Neural cell (in vitro differentiated cells): ENCODE results near the gene TNRC6C. TPM values are rescaled to one million over a fixed set of nuclear protein-coding genes. Genes with fewer than 3 reads are reported as not detected.

Experiments
- H2AFZ ChIP-seq: fragments of 200-600, 300-800 bp; sonication (generic), shearing (Covaris generic); 2 replicates; pipeline ENCODE4 v1.6.0; 2014; ENCODE audit warnings: low read depth, mild to moderate bottlenecking, antibody characterized with exemption, low read length, moderate library complexity
- H3F3A ChIP-seq: fragments of 200-600 bp; shearing (Covaris generic); 2 replicates; pipeline ENCODE4 v1.6.1; 2016; ENCODE audit warnings: mild to moderate bottlenecking, moderate library complexity, mixed read lengths, antibody characterized with exemption, low read length; ENCODE audit not compliant: insufficient read depth, poor library complexity, severe bottlenecking
- H3K27ac ChIP-seq: fragments of 200-600, 300-800 bp; sonication (generic), shearing (Covaris generic); 2 replicates; pipeline ENCODE4 v1.5.1; 2014; ENCODE audit warnings: mild to moderate bottlenecking, low read length, moderate library complexity
- H3K27me3 ChIP-seq: fragments of 300-800, 200-600 bp; sonication (generic), shearing (Covaris generic); 2 replicates; pipeline ENCODE4 v1.6.0; 2014; ENCODE audit warnings: mild to moderate bottlenecking, low read depth, low read length, moderate library complexity; ENCODE audit not compliant: insufficient read depth
- H3K36me3 ChIP-seq: fragments of 300-800, 200-600 bp; sonication (generic), shearing (Covaris generic); 2 replicates; pipeline ENCODE4 v1.5.1; 2014; ENCODE audit warnings: mild to moderate bottlenecking, antibody characterized with exemption, low read length, moderate library complexity; ENCODE audit not compliant: insufficient read depth
- H3K4me2 ChIP-seq: fragments of 300-800, 200-600 bp; sonication (generic), shearing (Covaris generic); 2 replicates; pipeline ENCODE4 v1.6.0; 2014; ENCODE audit warnings: mild to moderate bottlenecking, low read length
- H3K4me3 ChIP-seq: fragments of 300-800, 200-600 bp; sonication (generic), shearing (Covaris generic); 2 replicates; pipeline ENCODE4 v1.5.1; 2014; ENCODE audit warnings: mild to moderate bottlenecking, low read length, moderate library complexity
- H3K79me2 ChIP-seq: fragments of 200-600 bp; shearing (Covaris generic); replicated peaks from 2 replicates; pipeline ENCODE4 v1.6.0; 2014; ENCODE audit warnings: mild to moderate bottlenecking, low read length, moderate library complexity; ENCODE audit not compliant: insufficient read depth
- H3K9ac ChIP-seq: fragments of 300-800, 200-600 bp; sonication (generic), shearing (Covaris generic); 2 replicates; pipeline ENCODE4 v1.6.1; 2016; ENCODE audit warnings: mild to moderate bottlenecking, low read length, mixed read lengths
- H3K9me2 ChIP-seq: fragments of 200-600 bp; shearing (Covaris generic); 2 replicates; pipeline ENCODE4 v1.6.1; 2016; ENCODE audit warnings: mild to moderate bottlenecking, low read length, mixed read lengths; ENCODE audit not compliant: insufficient read depth
- H3K9me3 ChIP-seq: fragments of 200-600, 300-800 bp; sonication (generic), shearing (Covaris generic); 2 replicates; pipeline ENCODE4 v1.6.1; 2016; ENCODE audit warnings: mild to moderate bottlenecking, mixed run types, low read length, moderate library complexity, mixed read lengths
- H4K20me1 ChIP-seq: fragments of 200-600 bp; shearing (Covaris generic); 2 replicates; pipeline ENCODE4 v1.6.1; 2016; ENCODE audit warnings: mild to moderate bottlenecking, mixed run types; ENCODE audit not compliant: insufficient read depth
- EP300 ChIP-seq: fragments of 450-650 bp; conservative IDR thresholded peaks from 2 replicates; pipeline ENCODE4 v1.6.1; 2014; ENCODE audit warnings: antibody characterized with exemption, mild to moderate bottlenecking, moderate library complexity; ENCODE audit not compliant: poor library complexity, severe bottlenecking
- EZH2 ChIP-seq: fragments of 200-600, 300-800 bp; shearing (Covaris generic), sonication (generic); IDR thresholded peaks from 2 replicates; pipeline ENCODE4 v1.6.1; 2014; ENCODE audit warnings: antibody characterized with exemption, low read length, borderline replicate concordance, mild to moderate bottlenecking; ENCODE audit not compliant: insufficient read depth, poor library complexity, severe bottlenecking
- MXI1 ChIP-seq: fragments of 450-650 bp; conservative IDR thresholded peaks from 2 replicates; pipeline ENCODE4 v1.6.1; 2014; ENCODE audit warnings: antibody characterized with exemption, mild to moderate bottlenecking; ENCODE audit not compliant: poor library complexity, severe bottlenecking
- POLR2AphosphoS5 ChIP-seq: IDR thresholded peaks from 2 replicates; pipeline ENCODE4 v1.6.1; 2012
- RAD21 ChIP-seq: fragments of 450-650 bp; conservative IDR thresholded peaks from 2 replicates; pipeline ENCODE4 v1.6.1; 2014; ENCODE audit warnings: antibody characterized with exemption, mild to moderate bottlenecking, moderate library complexity
- SMC3 ChIP-seq: fragments of 450-650 bp; conservative IDR thresholded peaks from 2 replicates; pipeline ENCODE4 v1.6.1; 2014; ENCODE audit warnings: antibody characterized with exemption, mild to moderate bottlenecking, moderate library complexity; ENCODE audit not compliant: poor library complexity
- TAF1 ChIP-seq: IDR thresholded peaks from 2 replicates; pipeline ENCODE4 v1.6.1; 2012; ENCODE audit warnings: low read depth
- polyA plus RNA-seq: library from polyadenylated mRNA; depleted of rRNA; stranded (reverse); fragments of >200 nt; gene quantifications from 2 replicates; pipeline ENCODE4 v1.2.3, GENCODE V29; 2014
- TF ChIP-seq, protein P1 (sequence below): IDR thresholded peaks from 2 replicates; pipeline ENCODE4 v1.6.1; 2012; ENCODE audit warnings: borderline replicate concordance
- TF ChIP-seq, protein P2 (sequence below): fragments of 450-650 bp; IDR thresholded peaks from 2 replicates; pipeline ENCODE4 v1.5.1; 2014; ENCODE audit warnings: antibody characterized with exemption, mild to moderate bottlenecking, moderate library complexity; ENCODE audit not compliant: poor library complexity, severe bottlenecking

Gene TNRC6C
- polyA plus RNA-seq, 1 donor from 2014 or later = 15.4 TPM

DNA sequence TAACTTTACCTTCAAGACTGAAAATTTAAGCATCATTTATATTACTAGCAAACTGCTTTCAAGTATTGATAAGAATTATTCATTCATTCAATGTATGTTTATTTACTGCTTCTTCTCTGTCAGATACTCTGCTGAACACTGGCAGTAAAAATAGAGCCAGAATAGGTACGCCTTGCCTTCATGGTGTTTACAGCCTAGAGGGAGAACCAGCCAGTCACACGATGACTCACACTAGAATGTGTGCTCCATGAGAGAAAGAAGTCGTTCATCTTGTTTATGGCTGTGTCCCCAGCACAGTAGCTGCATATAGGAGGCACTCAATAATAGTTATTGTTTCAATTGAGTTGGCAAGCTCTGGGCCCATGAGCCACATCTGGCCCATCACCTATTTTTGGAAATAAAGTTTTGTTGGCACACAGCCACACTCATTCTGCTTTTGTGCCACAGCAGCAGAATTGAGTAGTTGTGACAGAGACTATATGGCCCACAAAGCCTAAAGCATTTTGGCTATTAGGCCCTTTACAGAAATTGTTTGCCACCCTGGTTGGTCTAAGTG, 85.9 kb downstream of the TNRC6C start:
- Histone ChIP-seq H3K4me2 (no peak overlapping the region), H3K79me2 (peaks cover 33% of the 10 kb centered on the region), H3K9me2 (no peaks in the 10 kb centered on the region), H3K27ac (no peak overlapping the region), H3F3A (no peaks in the 10 kb centered on the region), H4K20me1 (peaks cover 24% of the 10 kb centered on the region), H3K9ac (no peak overlapping the region), H2AFZ (no peak overlapping the region), H3K9me3 (no peaks in the 10 kb centered on the region), H3K27me3 (no peaks in the 10 kb centered on the region), H3K36me3 (peaks cover 13% of the 10 kb centered on the region), H3K4me3 (no peak overlapping the region)
- TF ChIP-seq, protein P1, sequence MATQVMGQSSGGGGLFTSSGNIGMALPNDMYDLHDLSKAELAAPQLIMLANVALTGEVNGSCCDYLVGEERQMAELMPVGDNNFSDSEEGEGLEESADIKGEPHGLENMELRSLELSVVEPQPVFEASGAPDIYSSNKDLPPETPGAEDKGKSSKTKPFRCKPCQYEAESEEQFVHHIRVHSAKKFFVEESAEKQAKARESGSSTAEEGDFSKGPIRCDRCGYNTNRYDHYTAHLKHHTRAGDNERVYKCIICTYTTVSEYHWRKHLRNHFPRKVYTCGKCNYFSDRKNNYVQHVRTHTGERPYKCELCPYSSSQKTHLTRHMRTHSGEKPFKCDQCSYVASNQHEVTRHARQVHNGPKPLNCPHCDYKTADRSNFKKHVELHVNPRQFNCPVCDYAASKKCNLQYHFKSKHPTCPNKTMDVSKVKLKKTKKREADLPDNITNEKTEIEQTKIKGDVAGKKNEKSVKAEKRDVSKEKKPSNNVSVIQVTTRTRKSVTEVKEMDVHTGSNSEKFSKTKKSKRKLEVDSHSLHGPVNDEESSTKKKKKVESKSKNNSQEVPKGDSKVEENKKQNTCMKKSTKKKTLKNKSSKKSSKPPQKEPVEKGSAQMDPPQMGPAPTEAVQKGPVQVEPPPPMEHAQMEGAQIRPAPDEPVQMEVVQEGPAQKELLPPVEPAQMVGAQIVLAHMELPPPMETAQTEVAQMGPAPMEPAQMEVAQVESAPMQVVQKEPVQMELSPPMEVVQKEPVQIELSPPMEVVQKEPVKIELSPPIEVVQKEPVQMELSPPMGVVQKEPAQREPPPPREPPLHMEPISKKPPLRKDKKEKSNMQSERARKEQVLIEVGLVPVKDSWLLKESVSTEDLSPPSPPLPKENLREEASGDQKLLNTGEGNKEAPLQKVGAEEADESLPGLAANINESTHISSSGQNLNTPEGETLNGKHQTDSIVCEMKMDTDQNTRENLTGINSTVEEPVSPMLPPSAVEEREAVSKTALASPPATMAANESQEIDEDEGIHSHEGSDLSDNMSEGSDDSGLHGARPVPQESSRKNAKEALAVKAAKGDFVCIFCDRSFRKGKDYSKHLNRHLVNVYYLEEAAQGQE = no peak
- TF ChIP-seq, protein P2, sequence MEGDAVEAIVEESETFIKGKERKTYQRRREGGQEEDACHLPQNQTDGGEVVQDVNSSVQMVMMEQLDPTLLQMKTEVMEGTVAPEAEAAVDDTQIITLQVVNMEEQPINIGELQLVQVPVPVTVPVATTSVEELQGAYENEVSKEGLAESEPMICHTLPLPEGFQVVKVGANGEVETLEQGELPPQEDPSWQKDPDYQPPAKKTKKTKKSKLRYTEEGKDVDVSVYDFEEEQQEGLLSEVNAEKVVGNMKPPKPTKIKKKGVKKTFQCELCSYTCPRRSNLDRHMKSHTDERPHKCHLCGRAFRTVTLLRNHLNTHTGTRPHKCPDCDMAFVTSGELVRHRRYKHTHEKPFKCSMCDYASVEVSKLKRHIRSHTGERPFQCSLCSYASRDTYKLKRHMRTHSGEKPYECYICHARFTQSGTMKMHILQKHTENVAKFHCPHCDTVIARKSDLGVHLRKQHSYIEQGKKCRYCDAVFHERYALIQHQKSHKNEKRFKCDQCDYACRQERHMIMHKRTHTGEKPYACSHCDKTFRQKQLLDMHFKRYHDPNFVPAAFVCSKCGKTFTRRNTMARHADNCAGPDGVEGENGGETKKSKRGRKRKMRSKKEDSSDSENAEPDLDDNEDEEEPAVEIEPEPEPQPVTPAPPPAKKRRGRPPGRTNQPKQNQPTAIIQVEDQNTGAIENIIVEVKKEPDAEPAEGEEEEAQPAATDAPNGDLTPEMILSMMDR = no peak
- TF ChIP-seq EP300 (no peak), SMC3 (no peak), TAF1 (no peak), MXI1 (no peak), RAD21 (no peak), POLR2AphosphoS5 (no peak), EZH2 (no peak)

DNA sequence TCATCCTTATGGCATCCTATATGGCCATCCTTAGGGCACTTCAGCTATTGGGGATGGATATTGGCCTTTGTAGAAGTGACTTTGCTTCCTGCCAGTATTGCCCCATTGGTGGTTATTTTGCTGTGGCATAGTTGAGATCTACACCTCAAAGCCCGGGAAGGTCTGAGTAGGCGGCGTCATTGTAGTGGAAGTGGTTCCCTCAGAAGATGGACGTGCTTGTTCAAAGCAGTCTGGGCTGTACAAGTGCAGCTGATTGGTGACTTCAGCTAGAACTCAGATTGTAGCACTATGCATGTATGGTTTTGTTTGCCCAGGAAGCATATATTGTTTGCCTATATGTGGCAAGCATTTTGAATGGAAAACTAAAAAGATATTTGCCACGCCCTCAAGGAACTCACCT, 86.8 kb downstream of the TNRC6C start:
- Histone ChIP-seq H3K4me2 (no peak overlapping the region), H3K9me3 (no peaks in the 10 kb centered on the region), H4K20me1 (peaks cover 33% of the 10 kb centered on the region), H2AFZ (no peak overlapping the region), H3K36me3 (peaks cover 19% of the 10 kb centered on the region), H3K27ac (no peak overlapping the region), H3K9ac (no peak overlapping the region), H3K79me2 (peaks cover 33% of the 10 kb centered on the region), H3K9me2 (no peaks in the 10 kb centered on the region), H3F3A (no peaks in the 10 kb centered on the region), H3K27me3 (no peaks in the 10 kb centered on the region), H3K4me3 (no peak overlapping the region)
- TF ChIP-seq EZH2 (no peak), MXI1 (no peak), TAF1 (no peak), RAD21 (no peak), POLR2AphosphoS5 (no peak), SMC3 (no peak)
- TF ChIP-seq, protein P2 = no peak
